Uterus (tissue), 2 donors: ENCODE data around the gene GALNT3.

Experiments
- POLR2A ChIP-seq, 2 donors: fragments of 450-650 bp; IDR thresholded peaks; one replicate each; pipeline ENCODE4 v1.6.1; 2016; ENCODE audit warnings: antibody characterized with exemption in 2 of 2, mild to moderate bottlenecking in 1 of 2, moderate library complexity in 1 of 2
- TF ChIP-seq, protein P1 (sequence below), 4 experiments: fragments of 200-600 bp in 2 of 4; fragments of 450-650 bp in 2 of 4; sonication (generic) in 2 of 4; IDR thresholded peaks; one replicate each; pipeline ENCODE4 v1.5.1; 2016 to 2019; ENCODE audit warnings: antibody characterized with exemption in 4 of 4, mild to moderate bottlenecking in 2 of 4, moderate library complexity in 1 of 4

DNA sequence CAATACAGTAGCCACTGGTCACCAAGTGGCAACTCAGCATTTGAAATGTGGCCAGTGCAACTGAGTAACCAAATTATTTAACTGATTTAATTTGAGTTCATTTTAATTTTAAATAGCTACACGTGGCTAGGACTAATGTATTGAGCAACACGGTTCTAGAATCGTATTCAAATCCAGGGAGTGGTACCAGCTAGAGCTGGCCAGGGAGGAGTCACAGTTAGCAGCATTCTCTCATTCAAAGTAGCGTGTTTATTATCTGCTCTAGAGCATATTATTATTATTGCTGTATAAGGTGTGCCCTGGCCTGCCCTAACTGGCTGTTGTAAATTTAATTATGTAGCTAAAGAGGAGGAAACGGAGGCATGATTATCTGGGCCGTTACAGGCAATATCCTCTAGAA lies 92.9 kb downstream of the GALNT3 start:
- TF ChIP-seq, protein P1, sequence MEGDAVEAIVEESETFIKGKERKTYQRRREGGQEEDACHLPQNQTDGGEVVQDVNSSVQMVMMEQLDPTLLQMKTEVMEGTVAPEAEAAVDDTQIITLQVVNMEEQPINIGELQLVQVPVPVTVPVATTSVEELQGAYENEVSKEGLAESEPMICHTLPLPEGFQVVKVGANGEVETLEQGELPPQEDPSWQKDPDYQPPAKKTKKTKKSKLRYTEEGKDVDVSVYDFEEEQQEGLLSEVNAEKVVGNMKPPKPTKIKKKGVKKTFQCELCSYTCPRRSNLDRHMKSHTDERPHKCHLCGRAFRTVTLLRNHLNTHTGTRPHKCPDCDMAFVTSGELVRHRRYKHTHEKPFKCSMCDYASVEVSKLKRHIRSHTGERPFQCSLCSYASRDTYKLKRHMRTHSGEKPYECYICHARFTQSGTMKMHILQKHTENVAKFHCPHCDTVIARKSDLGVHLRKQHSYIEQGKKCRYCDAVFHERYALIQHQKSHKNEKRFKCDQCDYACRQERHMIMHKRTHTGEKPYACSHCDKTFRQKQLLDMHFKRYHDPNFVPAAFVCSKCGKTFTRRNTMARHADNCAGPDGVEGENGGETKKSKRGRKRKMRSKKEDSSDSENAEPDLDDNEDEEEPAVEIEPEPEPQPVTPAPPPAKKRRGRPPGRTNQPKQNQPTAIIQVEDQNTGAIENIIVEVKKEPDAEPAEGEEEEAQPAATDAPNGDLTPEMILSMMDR (IDR thresholded peaks at IDR 0.05), result no peak
- TF ChIP-seq POLR2A (IDR thresholded peaks at IDR 0.05), result no peak
